HepG2 (cell line): Measurements from ENCODE around the gene CBX2. TPM values are rescaled to one million over a fixed set of nuclear protein-coding genes. Genes with fewer than 3 reads are reported as not detected.

Experiments used
- GPN1 ChIP-seq: sonication (generic); formaldehyde crosslinking; IDR thresholded peaks from 2 replicates; pipeline ENCODE4 v1.5.1; 2020; ENCODE audit warnings: missing genetic modification reagents, borderline replicate concordance
- HNF4A ChIP-seq: sonication (generic); formaldehyde crosslinking; IDR thresholded peaks from 2 replicates; pipeline ENCODE4 v1.4.0; 2020; ENCODE audit warnings: missing genetic modification reagents
- KDM1A ChIP-seq: IDR thresholded peaks from 2 replicates; pipeline ENCODE4 v1.6.1; 2016; ENCODE audit warnings: missing compliant biosample characterization
- RARA ChIP-seq: IDR thresholded peaks from 2 replicates; pipeline ENCODE4 v1.6.1; 2016; ENCODE audit warnings: missing genetic modification reagents, missing compliant biosample characterization
- STAT5B ChIP-seq: sonication (generic); formaldehyde crosslinking; IDR thresholded peaks from 2 replicates; pipeline ENCODE4 v1.4.0; 2020; ENCODE audit warnings: missing genetic modification reagents
- ZNF253 ChIP-seq: sonication (generic); formaldehyde crosslinking; IDR thresholded peaks from 2 replicates; pipeline ENCODE4 v1.8.0; 2022; ENCODE audit warnings: mild to moderate bottlenecking, missing genetic modification reagents, borderline replicate concordance
- ZNF282 ChIP-seq: fragments of 450-650 bp; IDR thresholded peaks from 2 replicates; pipeline ENCODE4 v1.6.1; 2018; ENCODE audit not compliant: partially characterized antibody
- polyA plus RNA-seq, 8 experiments: library from polyadenylated mRNA; depleted of rRNA in 3 of 8; stranded (reverse) in 7 of 8; unstranded in 1 of 8; fragments of >200 nt; fragmentation: Illumina TruSeq in 4 of 8; extraction: Trizol in 4 of 8; gene quantifications; 2 replicates each; pipeline versions ENCODE4 v1.2.1 to v1.2.3, GENCODE V29; 2011 to 2016; ENCODE audit warnings: low read depth in 4 of 8, missing spikeins in 1 of 8, mixed read lengths in 1 of 8; ENCODE audit not compliant: insufficient read depth in 1 of 8
- total RNA-seq, 5 experiments: library from RNA; depleted of rRNA; stranded (reverse); fragments of >200 nt; fragmentation: Illumina TruSeq; extraction: Trizol; gene quantifications; 2 replicates each; pipeline ENCODE4 v1.2.3, GENCODE V29; 2016; ENCODE audit warnings: low read depth in 1 of 5
- TF ChIP-seq, protein P1 (sequence below): sonication (generic); formaldehyde crosslinking; IDR thresholded peaks from 2 replicates; pipeline ENCODE4 v1.4.0; 2020; ENCODE audit warnings: mild to moderate bottlenecking, missing genetic modification reagents
- TF ChIP-seq, protein P2 (sequence below): sonication (generic); formaldehyde crosslinking; IDR thresholded peaks from 2 replicates; pipeline ENCODE4 v1.5.0; 2020; ENCODE audit warnings: missing genetic modification reagents
- TF ChIP-seq, protein P3 (sequence below): sonication (generic); formaldehyde crosslinking; IDR thresholded peaks from 2 replicates; pipeline ENCODE4 v1.4.0; 2020; ENCODE audit warnings: missing genetic modification reagents, borderline replicate concordance
- TF ChIP-seq, protein P4 (sequence below): sonication (generic); formaldehyde crosslinking; IDR thresholded peaks from 2 replicates; pipeline ENCODE4 v1.4.0; 2020; ENCODE audit warnings: mild to moderate bottlenecking, low read depth, missing genetic modification reagents

CBX2 gene
- total and polyA plus RNA-seq, 2 of the 13 experiments (the other 11 are each of a cell fraction or from before 2014, with no cell fraction given) = 14.5 to 31.1 TPM

DNA sequence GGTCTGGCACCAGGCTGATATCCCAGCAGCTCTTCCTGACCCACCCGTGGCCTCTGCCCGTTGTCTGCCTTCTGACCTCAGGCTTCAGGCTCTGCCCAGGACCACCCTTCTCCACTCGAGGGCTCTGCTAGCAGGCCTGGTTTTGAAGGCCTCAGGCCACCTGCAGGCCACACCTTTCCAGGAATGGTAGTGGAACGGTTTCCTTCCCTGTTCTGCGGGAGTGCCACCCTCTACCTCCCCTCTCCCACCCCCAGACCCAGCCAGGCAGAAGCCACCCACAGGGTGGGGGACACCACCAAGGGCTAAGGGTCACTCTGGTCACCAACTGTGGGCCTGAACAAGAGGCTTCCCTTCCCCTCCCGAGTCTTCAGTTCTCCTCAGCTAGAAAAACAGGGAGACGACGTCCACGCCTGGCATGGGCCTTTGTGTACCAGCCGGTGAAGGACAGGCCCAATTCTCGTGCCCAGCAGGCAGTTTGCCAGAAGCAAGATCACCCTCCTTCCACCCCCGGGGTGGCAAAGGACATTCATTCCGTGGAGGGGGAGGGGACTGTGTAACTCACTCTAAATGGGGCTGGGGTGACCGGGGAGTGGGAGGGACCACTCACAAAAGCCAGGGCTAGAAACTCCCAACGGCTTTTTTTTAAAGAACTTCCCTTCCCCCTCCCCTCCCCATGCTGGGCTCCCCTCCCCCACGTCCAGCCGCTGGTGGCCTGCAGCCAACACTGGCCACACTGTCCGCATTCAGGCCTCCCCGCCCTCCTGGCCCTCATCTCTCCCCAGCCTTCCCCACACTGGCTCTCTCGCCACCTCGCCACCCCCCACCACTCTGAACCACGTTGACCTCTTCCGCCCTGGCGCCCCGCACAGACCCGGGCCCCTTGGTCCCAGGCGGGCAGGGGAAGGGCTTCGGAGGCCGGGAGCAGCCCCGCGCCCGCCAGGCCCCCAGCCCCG is 53.6 kb downstream of the CBX2 start (continued):
- TF ChIP-seq, protein P1, sequence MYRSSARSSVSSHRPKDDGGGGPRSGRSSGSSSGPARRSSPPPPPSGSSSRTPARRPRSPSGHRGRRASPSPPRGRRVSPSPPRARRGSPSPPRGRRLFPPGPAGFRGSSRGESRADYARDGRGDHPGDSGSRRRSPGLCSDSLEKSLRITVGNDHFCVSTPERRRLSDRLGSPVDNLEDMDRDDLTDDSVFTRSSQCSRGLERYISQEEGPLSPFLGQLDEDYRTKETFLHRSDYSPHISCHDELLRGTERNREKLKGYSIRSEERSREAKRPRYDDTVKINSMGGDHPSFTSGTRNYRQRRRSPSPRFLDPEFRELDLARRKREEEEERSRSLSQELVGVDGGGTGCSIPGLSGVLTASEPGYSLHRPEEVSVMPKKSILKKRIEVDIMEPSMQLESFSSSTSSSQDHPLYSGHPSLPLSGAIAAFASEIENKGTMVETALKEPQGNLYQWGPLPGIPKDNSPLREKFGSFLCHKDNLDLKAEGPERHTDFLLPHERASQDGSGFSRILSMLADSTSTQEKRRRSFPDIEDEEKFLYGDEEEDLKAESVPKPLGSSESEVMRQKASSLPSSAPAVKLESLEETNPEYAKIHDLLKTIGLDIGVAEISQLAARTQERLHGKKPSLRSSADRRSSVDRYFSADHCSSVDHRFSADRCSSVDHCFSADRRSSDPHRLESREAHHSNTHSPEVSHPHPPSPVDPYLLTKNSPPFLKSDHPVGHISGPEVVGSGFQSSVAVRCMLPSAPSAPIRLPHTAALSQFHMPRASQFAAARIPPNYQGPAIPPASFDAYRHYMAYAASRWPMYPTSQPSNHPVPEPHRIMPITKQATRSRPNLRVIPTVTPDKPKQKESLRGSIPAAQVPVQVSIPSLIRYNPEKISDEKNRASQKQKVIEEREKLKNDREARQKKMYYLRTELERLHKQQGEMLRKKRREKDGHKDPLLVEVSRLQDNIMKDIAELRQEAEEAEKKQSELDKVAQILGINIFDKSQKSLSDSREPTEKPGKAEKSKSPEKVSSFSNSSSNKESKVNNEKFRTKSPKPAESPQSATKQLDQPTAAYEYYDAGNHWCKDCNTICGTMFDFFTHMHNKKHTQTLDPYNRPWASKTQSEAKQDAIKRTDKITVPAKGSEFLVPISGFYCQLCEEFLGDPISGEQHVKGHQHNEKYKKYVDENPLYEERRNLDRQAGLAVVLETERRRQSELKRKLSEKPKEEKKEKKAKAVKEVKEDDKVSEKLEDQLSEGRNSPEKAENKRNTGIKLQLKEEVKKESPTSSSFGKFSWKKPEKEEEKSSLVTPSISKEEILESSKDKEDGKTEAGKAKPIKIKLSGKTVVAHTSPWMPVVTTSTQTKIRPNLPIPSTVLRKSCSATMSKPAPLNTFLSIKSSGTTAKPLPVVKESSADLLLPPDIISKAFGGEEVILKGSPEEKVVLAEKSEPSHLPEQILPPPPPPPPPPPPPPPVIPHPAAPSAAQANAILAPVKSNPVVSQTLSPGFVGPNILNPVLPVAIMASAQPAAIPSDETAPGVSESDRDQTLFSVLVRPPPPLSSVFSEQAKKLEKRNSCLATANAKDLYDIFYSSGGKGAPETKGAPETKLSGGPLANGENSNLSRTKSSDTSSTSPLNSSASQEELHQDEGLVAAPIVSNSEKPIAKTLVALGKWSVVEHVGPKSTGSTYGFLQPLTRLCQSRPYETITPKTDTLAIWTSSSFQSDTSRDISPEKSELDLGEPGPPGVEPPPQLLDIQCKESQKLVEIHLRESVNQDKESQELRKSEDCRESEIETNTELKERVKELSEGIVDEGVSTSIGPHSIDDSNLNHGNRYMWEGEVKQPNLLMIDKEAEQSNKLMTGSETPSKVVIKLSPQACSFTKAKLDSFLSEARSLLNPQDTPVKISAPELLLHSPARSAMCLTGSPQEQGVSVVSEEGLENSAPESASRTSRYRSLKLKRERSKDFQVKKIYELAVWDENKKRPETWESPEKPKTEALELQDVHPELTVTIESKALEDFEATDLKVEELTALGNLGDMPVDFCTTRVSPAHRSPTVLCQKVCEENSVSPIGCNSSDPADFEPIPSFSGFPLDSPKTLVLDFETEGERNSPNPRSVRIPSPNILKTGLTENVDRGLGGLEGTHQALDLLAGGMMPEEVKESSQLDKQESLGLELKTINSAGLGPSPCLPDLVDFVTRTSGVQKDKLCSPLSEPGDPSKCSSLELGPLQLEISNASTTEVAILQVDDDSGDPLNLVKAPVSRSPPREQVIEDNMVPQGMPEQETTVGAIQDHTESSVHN (CRISPR knock-in tag) = 0 out of 2 replicates have a peak, but pooled peaks have one; percentile 25
- TF ChIP-seq ZNF282 (no peak), RARA (CRISPR knock-in tag) (peak; percentile 61), GPN1 (CRISPR knock-in tag) (no peak), ZNF253 (peak; percentile 81; the same call in 1 of the 2 replicates), STAT5B (CRISPR knock-in tag) (no peak), KDM1A (no peak), HNF4A (CRISPR knock-in tag) (0 out of 2 replicates have a peak, but pooled peaks have one; percentile 5)
- TF ChIP-seq, protein P2, sequence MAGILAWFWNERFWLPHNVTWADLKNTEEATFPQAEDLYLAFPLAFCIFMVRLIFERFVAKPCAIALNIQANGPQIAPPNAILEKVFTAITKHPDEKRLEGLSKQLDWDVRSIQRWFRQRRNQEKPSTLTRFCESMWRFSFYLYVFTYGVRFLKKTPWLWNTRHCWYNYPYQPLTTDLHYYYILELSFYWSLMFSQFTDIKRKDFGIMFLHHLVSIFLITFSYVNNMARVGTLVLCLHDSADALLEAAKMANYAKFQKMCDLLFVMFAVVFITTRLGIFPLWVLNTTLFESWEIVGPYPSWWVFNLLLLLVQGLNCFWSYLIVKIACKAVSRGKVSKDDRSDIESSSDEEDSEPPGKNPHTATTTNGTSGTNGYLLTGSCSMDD = no peak
- TF ChIP-seq, protein P3, sequence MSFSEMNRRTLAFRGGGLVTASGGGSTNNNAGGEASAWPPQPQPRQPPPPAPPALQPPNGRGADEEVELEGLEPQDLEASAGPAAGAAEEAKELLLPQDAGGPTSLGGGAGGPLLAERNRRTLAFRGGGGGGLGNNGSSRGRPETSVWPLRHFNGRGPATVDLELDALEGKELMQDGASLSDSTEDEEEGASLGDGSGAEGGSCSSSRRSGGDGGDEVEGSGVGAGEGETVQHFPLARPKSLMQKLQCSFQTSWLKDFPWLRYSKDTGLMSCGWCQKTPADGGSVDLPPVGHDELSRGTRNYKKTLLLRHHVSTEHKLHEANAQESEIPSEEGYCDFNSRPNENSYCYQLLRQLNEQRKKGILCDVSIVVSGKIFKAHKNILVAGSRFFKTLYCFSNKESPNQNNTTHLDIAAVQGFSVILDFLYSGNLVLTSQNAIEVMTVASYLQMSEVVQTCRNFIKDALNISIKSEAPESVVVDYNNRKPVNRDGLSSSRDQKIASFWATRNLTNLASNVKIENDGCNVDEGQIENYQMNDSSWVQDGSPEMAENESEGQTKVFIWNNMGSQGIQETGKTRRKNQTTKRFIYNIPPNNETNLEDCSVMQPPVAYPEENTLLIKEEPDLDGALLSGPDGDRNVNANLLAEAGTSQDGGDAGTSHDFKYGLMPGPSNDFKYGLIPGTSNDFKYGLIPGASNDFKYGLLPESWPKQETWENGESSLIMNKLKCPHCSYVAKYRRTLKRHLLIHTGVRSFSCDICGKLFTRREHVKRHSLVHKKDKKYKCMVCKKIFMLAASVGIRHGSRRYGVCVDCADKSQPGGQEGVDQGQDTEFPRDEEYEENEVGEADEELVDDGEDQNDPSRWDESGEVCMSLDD (CRISPR knock-in tag) = no peak
- TF ChIP-seq, protein P4, sequence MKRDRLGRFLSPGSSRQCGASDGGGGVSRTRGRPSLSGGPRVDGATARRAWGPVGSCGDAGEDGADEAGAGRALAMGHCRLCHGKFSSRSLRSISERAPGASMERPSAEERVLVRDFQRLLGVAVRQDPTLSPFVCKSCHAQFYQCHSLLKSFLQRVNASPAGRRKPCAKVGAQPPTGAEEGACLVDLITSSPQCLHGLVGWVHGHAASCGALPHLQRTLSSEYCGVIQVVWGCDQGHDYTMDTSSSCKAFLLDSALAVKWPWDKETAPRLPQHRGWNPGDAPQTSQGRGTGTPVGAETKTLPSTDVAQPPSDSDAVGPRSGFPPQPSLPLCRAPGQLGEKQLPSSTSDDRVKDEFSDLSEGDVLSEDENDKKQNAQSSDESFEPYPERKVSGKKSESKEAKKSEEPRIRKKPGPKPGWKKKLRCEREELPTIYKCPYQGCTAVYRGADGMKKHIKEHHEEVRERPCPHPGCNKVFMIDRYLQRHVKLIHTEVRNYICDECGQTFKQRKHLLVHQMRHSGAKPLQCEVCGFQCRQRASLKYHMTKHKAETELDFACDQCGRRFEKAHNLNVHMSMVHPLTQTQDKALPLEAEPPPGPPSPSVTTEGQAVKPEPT = peak; percentile 32; the same call in 1 of the 2 replicates
